Muscle layer of duodenum (tissue), 2 donors: ENCODE data around the gene DCTN4.
"Not testable (repeated sequence)": the region's sequence is repeated elsewhere in the genome, so short reads cannot be mapped to it uniquely, and the experiment has no call there.

Experiments
- H3K27ac ChIP-seq: one replicate; pipeline ENCODE4 v1.7.0; 2013; ENCODE audit warnings: mild to moderate bottlenecking, low read length
- H3K27me3 ChIP-seq: one replicate; pipeline ENCODE4 v1.7.0; 2013; ENCODE audit warnings: low read depth, mild to moderate bottlenecking, control low read depth, low read length
- H3K36me3 ChIP-seq, 2 donors: one replicate each; pipeline ENCODE4 v1.7.0; 2013; ENCODE audit warnings: low read length in 2 of 2, control low read depth in 1 of 2, mild to moderate bottlenecking in 1 of 2; ENCODE audit not compliant: insufficient read depth in 2 of 2, control insufficient read depth in 1 of 2
- H3K4me1 ChIP-seq, 2 donors: one replicate each; pipeline ENCODE4 v1.7.0; 2013; ENCODE audit warnings: low read length in 2 of 2, mild to moderate bottlenecking in 2 of 2, control low read depth in 1 of 2, moderate library complexity in 1 of 2; ENCODE audit not compliant: insufficient read depth in 2 of 2, control insufficient read depth in 1 of 2
- H3K4me3 ChIP-seq, 2 donors: one replicate each; pipeline ENCODE4 v1.7.0; 2013; ENCODE audit warnings: low read length in 2 of 2, low read depth in 1 of 2, mild to moderate bottlenecking in 1 of 2
- H3K9me3 ChIP-seq, 2 donors: one replicate each; pipeline ENCODE4 v1.7.0; 2013; ENCODE audit warnings: low read length in 2 of 2, control low read depth in 1 of 2, mild to moderate bottlenecking in 1 of 2; ENCODE audit not compliant: control insufficient read depth in 1 of 2
- donor health status: healthy.

Gene DCTN4

DNA sequence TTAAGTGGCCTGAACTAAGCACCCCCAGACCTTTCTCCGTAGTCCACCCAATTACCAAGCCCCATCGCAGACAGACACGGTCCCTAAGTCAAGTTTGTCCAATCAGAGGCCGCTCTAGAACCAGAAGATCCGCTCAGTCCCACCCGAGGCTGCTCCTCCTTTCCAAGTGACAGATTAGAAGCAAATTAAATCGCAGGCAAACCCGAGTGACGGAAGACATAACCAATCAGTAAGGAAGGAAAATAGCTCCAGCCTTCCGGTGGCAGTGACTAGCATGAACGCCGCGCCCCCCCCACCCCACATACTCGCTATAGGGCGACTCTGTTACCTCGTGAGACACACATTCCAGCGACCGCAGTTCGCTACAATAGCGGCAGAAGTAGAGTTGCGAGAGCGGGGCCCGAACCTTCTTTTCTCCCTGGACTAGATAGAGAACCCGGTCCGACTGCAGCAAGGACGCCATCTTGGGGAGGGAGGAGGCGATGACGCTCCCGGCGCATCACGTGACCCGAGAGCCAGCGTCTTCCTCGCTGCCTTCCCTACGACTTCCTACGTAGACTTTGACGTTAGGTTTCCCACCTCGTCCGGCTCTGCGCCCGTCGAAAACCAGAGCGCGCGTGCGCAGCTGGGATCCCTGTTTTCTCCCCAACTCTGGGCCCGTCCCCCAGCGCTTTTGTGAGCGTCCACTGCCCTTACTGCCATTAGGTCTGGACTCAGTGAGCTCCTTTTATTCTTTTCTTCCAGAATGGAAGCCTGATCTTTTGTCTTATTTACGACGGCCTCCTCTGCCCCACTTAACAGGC lies at the start of gene DCTN4:
Gene DCTN4 (minus strand): TSS at position 487 of the 803 bp plus-strand sequence. CDS start 24 bp downstream, at position 463.
- peaks cover 11 to 20% of the 10 kb centered on the region in 2 donors for H3K36me3 ChIP-seq
- no peaks in the 10 kb centered on the region for H3K9me3 ChIP-seq
- H3K4me3 ChIP-seq, result peak within 1 kb of the TSS; percentile 77 to 84
- no peaks in the 10 kb centered on the region for H3K27me3 ChIP-seq
- H3K4me1 ChIP-seq, result peaks cover 5 to 14% of the 10 kb centered on the region in 2 donors
- H3K27ac ChIP-seq, result peak within 1 kb of the TSS; percentile 99

DNA sequence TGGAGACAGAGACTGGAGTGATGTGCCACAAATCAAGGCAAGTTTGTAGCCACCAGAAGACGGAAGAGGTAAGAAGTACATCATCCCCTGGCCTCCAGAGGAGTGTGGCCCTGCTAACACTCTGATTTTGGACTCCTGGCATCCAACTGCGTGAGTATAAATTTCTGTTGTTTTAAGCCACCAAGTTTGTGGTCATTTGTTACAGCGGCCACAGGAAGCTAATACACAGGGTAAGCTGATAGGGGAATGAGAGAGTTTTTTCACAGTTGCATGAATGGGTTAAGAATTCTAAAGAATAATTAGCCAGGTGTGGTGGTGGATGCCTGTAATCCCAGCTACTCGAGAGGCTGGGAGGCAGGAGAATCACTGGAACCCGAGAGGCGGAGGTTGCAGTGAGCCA lies 45.6 kb upstream of the DCTN4 start:
- Histone ChIP-seq H3K4me1 (no peaks in the 10 kb centered on the region), H3K9me3 (no peaks in the 10 kb centered on the region), H3K27me3 (no peaks in the 10 kb centered on the region), H3K4me3 (no peak overlapping the region), H3K27ac (no peak overlapping the region), H3K36me3 (no peaks in the 10 kb centered on the region)

DNA sequence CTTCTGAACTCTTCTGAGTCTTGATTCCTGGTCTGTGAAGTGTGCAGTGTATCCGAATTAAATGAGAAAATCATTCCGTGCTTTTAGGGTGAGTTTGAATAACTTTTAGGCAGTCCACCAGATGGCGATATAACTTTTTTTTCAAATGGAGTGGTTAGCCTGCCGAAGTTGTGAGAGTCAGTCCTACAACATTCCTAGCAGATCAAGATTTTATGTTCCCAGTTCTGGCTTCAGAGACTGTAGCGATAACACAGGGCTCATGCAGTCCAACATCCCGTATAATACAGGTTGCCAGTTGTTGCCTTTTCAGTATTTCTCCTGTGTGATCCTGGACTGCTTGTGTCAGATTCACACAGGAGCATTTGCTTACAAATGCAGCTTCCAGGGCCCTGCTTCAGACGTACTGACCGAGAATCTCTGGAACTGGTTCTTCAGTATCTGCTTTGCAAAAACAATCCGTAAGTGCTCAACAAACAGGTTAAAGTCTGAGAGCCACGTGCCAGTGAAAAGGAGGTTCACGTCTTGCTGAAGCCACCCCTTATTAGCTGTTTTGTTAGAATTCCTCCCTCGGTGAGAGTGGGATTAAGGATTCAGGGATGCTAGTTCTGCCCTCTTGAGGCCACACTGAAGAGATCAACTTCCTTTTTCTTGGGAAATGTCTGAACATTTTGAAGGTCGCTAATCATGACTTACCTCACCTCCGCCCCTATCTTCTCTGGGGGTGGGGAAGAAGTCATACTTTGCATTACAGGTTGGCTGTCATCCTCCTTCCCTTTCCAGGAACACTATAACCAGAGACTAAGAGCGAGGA lies 42.5 kb upstream of the DCTN4 start:
- Histone ChIP-seq H3K27me3 (no peaks in the 10 kb centered on the region), H3K4me3 (peak overlapping the region; percentile 56 to 61), H3K9me3 (no peaks in the 10 kb centered on the region), H3K36me3 (peaks cover 7 to 13% of the 10 kb centered on the region in 2 donors), H3K4me1 (no peaks in the 10 kb centered on the region), H3K27ac (peak overlapping the region; percentile 20)

DNA sequence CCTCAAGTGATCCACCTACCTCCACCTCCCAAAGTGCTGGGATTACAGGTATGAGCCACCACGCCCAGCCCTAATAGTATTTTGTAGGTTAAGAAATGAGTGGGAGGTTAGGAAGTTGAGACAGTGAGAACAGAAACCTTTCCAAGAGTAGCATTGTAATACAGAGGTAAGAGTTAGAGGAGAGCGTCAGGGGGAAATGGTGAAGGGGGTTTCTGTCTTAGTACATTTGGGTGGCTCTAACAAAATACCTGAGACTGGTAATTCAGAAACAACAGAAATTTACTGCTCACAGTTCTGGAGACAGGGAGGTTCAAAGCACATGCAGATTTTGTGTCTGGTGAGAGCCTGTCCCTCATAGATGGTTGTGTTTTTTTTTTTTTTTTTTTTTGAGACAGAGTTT lies 38.6 kb upstream of the DCTN4 start:
- H3K4me1 ChIP-seq, result no peaks in the 10 kb centered on the region
- H3K9me3 ChIP-seq, result no peaks in the 10 kb centered on the region
- H3K36me3 ChIP-seq, result peaks cover 20 to 21% of the 10 kb centered on the region in 2 donors
- no peak overlapping the region for H3K27ac ChIP-seq
- no peaks in the 10 kb centered on the region for H3K27me3 ChIP-seq
- H3K4me3 ChIP-seq, result no peak overlapping the region

DNA sequence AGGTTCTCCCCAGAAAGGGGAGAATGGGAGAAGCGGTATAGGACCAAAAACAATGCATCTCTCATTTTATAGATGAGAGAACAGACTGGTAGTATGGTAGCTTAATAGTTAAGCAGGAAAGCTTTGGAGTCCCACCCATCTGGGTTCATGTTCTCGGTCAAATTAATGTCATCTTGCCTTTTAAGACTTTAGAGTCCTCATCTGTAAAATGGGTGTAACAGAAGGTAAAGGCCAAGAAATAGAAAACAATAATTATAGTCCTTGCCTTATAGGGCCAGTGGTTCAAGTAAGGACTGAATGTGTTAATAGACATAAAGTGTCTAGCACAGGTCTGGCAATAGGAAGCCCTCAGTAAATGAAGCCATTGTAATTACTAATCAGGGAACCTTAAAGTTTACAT lies 36.1 kb upstream of the DCTN4 start:
- Histone ChIP-seq H3K27ac (no peak overlapping the region), H3K36me3 (peaks cover 20 to 21% of the 10 kb centered on the region in 2 donors), H3K27me3 (no peaks in the 10 kb centered on the region), H3K4me3 (no peak overlapping the region), H3K9me3 (no peaks in the 10 kb centered on the region), H3K4me1 (peaks cover 6 to 8% of the 10 kb centered on the region in 2 donors)

DNA sequence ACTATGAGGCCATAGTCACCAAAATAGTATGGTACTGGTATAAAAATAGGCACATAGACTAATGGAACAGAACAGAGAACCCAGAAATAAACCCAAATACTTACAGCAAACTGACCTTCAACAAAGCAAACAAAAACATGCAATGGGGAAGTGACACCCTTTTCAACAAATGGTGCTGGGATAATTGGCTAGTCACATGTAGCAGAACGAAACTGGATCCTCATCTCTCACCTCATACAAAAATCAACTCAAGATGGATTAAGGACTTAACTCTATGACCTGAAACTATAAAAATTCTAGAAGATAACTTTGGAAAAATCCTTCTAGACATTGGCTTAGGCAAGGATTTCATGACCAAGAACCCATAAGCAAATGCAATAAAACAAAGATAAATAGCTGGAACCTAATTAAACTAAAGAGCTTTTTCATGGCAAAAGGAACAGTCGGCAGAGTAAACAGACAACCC lies 34.6 kb upstream of the DCTN4 start:
- H3K9me3 ChIP-seq, H3K4me3 ChIP-seq, H3K27ac ChIP-seq, H3K27me3 ChIP-seq: not testable (repeated sequence)
- H3K36me3 ChIP-seq, result peaks cover 20 to 21% of the 10 kb centered on the region in 2 donors
- peaks cover 15 to 20% of the 10 kb centered on the region in 2 donors for H3K4me1 ChIP-seq

DNA sequence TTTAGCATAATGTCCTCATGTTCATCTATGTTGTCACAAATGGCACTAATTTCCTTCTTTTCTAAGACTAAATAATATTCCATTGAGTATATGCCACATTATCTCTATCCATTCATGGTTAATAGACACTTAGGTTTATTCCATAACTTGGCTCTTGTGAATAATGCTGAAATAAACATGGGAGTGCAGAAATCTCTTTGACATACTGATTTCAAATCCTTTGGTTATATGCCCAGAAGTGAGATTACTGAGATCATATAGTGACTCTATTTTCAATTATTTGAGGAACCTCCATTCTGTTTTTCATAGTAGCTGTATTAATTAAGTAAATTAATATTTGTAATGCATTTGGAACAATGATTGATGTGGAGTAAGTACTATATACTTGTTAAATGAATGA lies 32.7 kb upstream of the DCTN4 start:
- no peaks in the 10 kb centered on the region for H3K9me3 ChIP-seq
- H3K27ac ChIP-seq, result peak overlapping the region; percentile 2
- peaks cover 15 to 33% of the 10 kb centered on the region in 2 donors for H3K4me1 ChIP-seq
- no peak overlapping the region for H3K4me3 ChIP-seq
- H3K27me3 ChIP-seq, result no peaks in the 10 kb centered on the region
- peaks cover 11 to 15% of the 10 kb centered on the region in 2 donors for H3K36me3 ChIP-seq

DNA sequence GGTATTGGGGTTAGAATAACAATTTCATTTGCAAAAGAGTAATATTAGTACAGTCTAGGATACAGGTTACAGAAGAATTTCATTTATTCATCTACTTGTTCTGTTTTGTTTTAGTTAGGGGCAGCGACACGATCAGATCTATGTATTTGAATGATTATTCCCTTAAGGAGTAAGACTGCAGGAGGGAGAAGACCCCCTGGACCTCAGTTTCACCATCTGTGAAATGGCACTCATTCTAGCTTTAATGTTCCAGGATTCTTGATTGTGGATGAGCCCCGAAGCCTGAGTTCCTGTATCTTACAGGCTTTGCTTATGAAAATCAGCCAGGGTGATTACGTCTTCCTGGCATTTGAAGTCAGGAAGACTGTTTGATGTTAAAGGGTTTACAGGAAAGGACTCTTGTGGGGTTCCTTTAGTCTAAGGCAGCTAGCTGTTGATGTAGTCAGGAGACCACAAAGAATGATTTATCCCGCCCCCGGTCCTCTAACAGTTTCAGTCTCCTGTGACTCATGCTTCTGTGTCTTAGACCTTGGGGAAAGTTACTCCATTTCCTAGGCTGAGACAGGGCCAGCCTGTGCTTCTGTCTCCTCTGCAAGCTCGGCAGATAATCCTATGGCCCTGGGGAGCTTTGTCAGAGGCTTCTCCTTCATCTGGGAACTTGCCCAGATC lies 31.3 kb upstream of the DCTN4 start:
- Histone ChIP-seq H3K27ac (peak overlapping the region; percentile 85), H3K9me3 (no peaks in the 10 kb centered on the region), H3K36me3 (peaks cover 0 to 1% of the 10 kb centered on the region in 2 donors), H3K4me3 (peak overlapping the region; percentile 15 to 25), H3K27me3 (no peaks in the 10 kb centered on the region), H3K4me1 (peaks cover 15 to 33% of the 10 kb centered on the region in 2 donors)

DNA sequence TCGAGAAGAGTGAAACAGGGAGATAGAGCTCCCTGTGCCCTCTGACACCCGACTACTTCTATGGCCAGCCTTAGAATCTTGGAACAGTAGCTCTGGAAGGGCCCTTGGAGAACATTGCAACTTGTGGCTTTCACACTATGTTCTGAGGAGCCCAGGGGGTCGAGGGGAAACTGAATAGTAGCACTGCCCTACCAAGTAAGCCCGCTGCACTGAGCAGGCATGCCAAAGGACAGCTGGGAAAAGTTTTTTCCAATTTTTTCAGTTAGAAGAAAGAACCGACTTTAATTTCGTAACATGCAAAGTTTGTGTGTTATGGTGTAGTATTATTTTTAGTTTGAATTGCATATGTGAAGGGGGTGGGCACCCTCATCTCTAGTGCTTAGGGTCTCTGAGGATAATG lies 30.6 kb upstream of the DCTN4 start:
- no peaks in the 10 kb centered on the region for H3K36me3 ChIP-seq
- no peaks in the 10 kb centered on the region for H3K9me3 ChIP-seq
- H3K27ac ChIP-seq, result peak overlapping the region; percentile 85
- H3K4me3 ChIP-seq, result peak overlapping the region; percentile 0 to 15
- no peaks in the 10 kb centered on the region for H3K27me3 ChIP-seq
- peaks cover 15 to 33% of the 10 kb centered on the region in 2 donors for H3K4me1 ChIP-seq

DNA sequence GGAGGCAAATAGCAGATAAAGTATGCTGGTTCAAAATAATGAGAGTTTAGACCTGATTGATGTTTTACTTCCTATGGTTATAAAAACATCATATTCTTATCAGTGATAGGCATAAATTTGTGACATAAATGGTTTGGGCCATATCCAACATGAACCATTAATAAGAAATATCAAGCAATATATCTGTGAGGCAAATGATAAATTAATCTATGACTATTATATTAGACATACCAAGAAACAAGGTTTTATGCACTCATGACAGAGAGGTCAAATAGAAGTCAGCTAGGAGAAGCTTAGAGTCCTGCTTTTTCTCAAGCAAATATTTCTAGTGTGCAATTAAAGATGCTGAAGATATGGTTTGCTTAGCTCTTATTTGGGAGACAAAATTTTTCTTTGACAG lies 30.2 kb upstream of the DCTN4 start:
- no peaks in the 10 kb centered on the region for H3K27me3 ChIP-seq
- peaks cover 15 to 33% of the 10 kb centered on the region in 2 donors for H3K4me1 ChIP-seq
- no peak overlapping the region for H3K27ac ChIP-seq
- H3K9me3 ChIP-seq, result no peaks in the 10 kb centered on the region
- H3K36me3 ChIP-seq, result no peaks in the 10 kb centered on the region
- no peak overlapping the region for H3K4me3 ChIP-seq

DNA sequence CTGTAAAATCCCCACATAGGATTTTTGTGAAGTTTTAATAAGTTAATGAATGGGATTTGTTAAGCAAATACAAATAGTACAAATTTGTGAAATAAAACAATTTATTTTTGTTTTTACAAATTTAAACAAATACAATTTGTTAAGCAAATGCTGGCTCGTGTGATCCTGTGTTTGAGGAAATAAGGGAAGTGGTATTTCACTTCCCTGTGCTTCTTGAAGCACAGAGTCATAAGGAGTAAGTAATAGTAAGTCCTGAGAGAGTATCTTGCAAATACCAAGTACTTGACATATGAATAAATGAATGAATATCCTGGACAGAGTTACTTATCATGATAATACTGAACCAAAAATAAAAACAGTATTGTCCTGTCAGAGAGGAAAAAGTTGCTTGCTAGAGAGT lies 28.8 kb upstream of the DCTN4 start:
- no peak overlapping the region for H3K4me3 ChIP-seq
- no peaks in the 10 kb centered on the region for H3K36me3 ChIP-seq
- H3K27me3 ChIP-seq, result no peaks in the 10 kb centered on the region
- H3K9me3 ChIP-seq, result no peaks in the 10 kb centered on the region
- peak overlapping the region; percentile 62 for H3K27ac ChIP-seq
- H3K4me1 ChIP-seq, result peaks cover 24 to 42% of the 10 kb centered on the region in 2 donors
